AG04450 (cell line): ENCODE measurements around the gene TUT4. TPM values are rescaled to one million over a fixed set of nuclear protein-coding genes. Genes with fewer than 3 reads are reported as not detected.

Experiments
- CTCF ChIA-PET: fragments of 300-600, 350-600 bp; formaldehyde crosslinking; extraction: SDS; loops from one replicate; lab custom pipeline; 2022; ENCODE audit warnings: antibody characterized with exemption, inconsistent platforms; lab: Charles Lee
- POLR2A ChIA-PET: fragments of 350-600 bp; formaldehyde crosslinking; extraction: SDS; loops from one replicate; lab custom pipeline; 2021; ENCODE audit warnings: antibody characterized with exemption, inconsistent platforms; lab: Yijun Ruan, JAX
- DNase-seq: peaks from one replicate; pipeline ENCODE4 v3.0.0-alpha.2; 2011; ENCODE audit warnings: low read depth, low spot score
- H3K27ac ChIP-seq: one replicate; pipeline ENCODE4 v1.5.1; 2012; ENCODE audit warnings: low read depth, low read length, control low read depth
- H3K27me3 ChIP-seq: one replicate; pipeline ENCODE4 v1.6.0; 2012; ENCODE audit warnings: low read length; ENCODE audit not compliant: control insufficient read depth, insufficient read depth
- H3K4me3 ChIP-seq: 2 replicates; pipeline ENCODE4 v1.5.1; 2011; ENCODE audit warnings: mild to moderate bottlenecking, low read depth, low read length, control low read depth
- H3K9me3 ChIP-seq: 2 replicates; pipeline ENCODE4 v1.5.1; 2012; ENCODE audit warnings: low read length; ENCODE audit not compliant: control insufficient read depth, insufficient read depth
- polyA plus RNA-seq: library from polyadenylated mRNA; depleted of rRNA; stranded (reverse); fragments of >200 nt; gene quantifications from 2 replicates; pipeline ENCODE4 v1.2.3, GENCODE V29; 2011
- TF ChIP-seq, protein P1 (sequence below): IDR thresholded peaks from 2 replicates; pipeline ENCODE4 v1.5.1; 2011; ENCODE audit warnings: low read depth, low read length, control low read depth, inconsistent platforms

Gene TUT4
- polyA plus RNA-seq, 1 experiment = 30.0 TPM

DNA sequence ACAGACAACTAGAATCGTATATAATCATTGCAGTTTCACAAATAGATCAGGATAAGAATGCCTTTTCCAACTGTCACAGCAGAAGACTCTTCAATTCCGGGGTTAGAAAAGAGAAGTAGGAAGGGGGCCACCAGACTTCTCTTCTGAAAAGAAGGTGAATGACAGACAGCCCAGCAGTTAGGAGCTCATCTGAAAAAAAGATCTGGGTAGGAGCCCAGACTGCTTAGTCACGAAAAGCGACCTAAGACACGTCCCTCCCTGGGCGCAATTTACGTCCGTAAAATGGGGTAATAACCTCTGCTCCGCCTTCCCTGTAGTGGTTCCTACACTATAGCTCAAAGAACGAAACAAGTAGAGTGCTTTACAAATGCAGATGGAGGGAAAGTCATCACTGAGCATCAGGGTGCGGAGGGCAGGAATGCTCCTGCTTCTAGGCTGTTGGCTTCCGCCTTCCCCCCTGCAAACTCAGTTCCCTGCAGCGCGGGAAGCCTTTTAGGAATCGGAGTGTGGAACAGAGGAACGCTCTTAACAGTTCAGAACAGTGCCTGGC, 149.3 kb downstream of the TUT4 start:
- H3K27ac ChIP-seq = peak overlapping the region; percentile 49
- ChIA-PET POLR2A (interaction anchor here (0.8 to 2.2 kb wide), 4 partner anchors 10 to 323 kb away, joined by 3 to 9 read pairs (median 3); partner anchors contain the start of genes TUT4 and ZYG11B), CTCF (interaction anchor here (0.5 to 1.1 kb wide), 2 partner anchors 17 to 76 kb away, joined by 3 read pairs; no protein-coding TSS in a partner anchor)

GRCh38 chr1:52402860-52403240, 150.0 kb downstream of the TUT4 start:
- no peaks in the 10 kb centered on the region for H3K27me3 ChIP-seq
- H3K4me3 ChIP-seq = no peak overlapping the region; the same call in 1 of the 2 replicates
- TF ChIP-seq, protein P1, sequence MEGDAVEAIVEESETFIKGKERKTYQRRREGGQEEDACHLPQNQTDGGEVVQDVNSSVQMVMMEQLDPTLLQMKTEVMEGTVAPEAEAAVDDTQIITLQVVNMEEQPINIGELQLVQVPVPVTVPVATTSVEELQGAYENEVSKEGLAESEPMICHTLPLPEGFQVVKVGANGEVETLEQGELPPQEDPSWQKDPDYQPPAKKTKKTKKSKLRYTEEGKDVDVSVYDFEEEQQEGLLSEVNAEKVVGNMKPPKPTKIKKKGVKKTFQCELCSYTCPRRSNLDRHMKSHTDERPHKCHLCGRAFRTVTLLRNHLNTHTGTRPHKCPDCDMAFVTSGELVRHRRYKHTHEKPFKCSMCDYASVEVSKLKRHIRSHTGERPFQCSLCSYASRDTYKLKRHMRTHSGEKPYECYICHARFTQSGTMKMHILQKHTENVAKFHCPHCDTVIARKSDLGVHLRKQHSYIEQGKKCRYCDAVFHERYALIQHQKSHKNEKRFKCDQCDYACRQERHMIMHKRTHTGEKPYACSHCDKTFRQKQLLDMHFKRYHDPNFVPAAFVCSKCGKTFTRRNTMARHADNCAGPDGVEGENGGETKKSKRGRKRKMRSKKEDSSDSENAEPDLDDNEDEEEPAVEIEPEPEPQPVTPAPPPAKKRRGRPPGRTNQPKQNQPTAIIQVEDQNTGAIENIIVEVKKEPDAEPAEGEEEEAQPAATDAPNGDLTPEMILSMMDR = no peak
- ChIA-PET POLR2A (no interaction called here), CTCF (interaction anchor here (0.5 kb wide), 1 partner anchor 75 kb away, joined by 3 read pairs; no protein-coding TSS in a partner anchor)
- no peak overlapping the region for H3K27ac ChIP-seq
- H3K9me3 ChIP-seq = no peaks in the 10 kb centered on the region
- DNase-seq = no peak

More for the DNA sequence above, 149.3 kb downstream of the TUT4 start:
- H3K9me3 ChIP-seq = no peaks in the 10 kb centered on the region
- peak; percentile 33 for DNase-seq
- H3K4me3 ChIP-seq = peak overlapping the region; percentile 92
- TF ChIP-seq, protein P1 = no peak
- H3K27me3 ChIP-seq = no peaks in the 10 kb centered on the region

GRCh38 chr1:52400131-52400530, 152.8 kb downstream of the TUT4 start:
- H3K27ac ChIP-seq = no peak overlapping the region
- no peak overlapping the region for H3K4me3 ChIP-seq
- no peak for DNase-seq
- no peaks in the 10 kb centered on the region for H3K9me3 ChIP-seq
- ChIA-PET POLR2A (no interaction called here), CTCF (no interaction called here)
- H3K27me3 ChIP-seq = no peaks in the 10 kb centered on the region
- TF ChIP-seq, protein P1 = no peak

- TF ChIP-seq, protein P1 = no peak
- POLR2A ChIA-PET = no interaction called here
- CTCF ChIA-PET = interaction anchor here (0.7 kb wide), 1 partner anchor 90 kb away, joined by 4 read pairs; no protein-coding TSS in a partner anchor
- Histone ChIP-seq H3K9me3 (no peaks in the 10 kb centered on the region), H3K27me3 (no peaks in the 10 kb centered on the region), H3K27ac (no peak overlapping the region), H3K4me3 (no peak overlapping the region)
- DNase-seq = no peak
Observed at GRCh38 chr1:52399629-52400028, 153.3 kb downstream of the TUT4 start.

GRCh38 chr1:52393174-52393573, 159.7 kb downstream of the TUT4 start:
- TF ChIP-seq, protein P1 = no peak
- CTCF ChIA-PET = interaction anchor here (0.9 kb wide), 1 partner anchor 12 kb away, joined by 3 read pairs; the partner anchor contains the start of gene PRPF38A
- POLR2A ChIA-PET = no interaction called here
- no peaks in the 10 kb centered on the region for H3K9me3 ChIP-seq
- DNase-seq = no peak
- H3K4me3 ChIP-seq = no peak overlapping the region
- H3K27ac ChIP-seq = no peak overlapping the region
- no peaks in the 10 kb centered on the region for H3K27me3 ChIP-seq
